A204.1 (cell line): ENCODE measurements around the gene NBEA.
"Not testable (repeated sequence)": the region's sequence is repeated elsewhere in the genome, so short reads cannot be mapped to it uniquely, and the experiment has no call there.

Source experiments
- FAIRE-seq: peaks from 2 replicates; lab custom pipeline; 2012; peaks lifted over from hg19 to GRCh38; lab: Jason Lieb, UNC

Gene NBEA

DNA sequence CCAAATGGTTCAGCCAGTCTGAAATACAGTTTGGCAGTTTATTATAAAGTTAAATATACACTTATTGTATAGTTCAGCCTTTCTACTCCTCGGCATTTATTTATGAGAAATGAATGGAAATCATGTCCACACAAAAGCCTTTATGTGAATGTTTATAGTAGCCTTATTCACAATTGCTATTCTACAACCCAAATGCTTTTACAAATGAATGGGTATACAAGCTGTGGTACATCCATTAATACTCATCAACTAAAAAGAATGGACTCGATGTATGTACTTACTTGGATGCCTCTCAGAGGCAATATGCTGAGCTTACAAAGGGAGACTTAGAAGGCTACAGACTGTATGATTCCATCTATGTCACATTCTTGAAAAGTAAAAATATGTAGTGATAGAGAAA lies 150.7 kb downstream of the NBEA start:
- no peak for FAIRE-seq

- FAIRE-seq = no peak
Measured at GRCh38 chr13:35093356-35093755, 151.3 kb downstream of the NBEA start.

- not testable (repeated sequence) for FAIRE-seq
Measured at GRCh38 chr13:35106771-35107170, 164.7 kb downstream of the NBEA start.

DNA sequence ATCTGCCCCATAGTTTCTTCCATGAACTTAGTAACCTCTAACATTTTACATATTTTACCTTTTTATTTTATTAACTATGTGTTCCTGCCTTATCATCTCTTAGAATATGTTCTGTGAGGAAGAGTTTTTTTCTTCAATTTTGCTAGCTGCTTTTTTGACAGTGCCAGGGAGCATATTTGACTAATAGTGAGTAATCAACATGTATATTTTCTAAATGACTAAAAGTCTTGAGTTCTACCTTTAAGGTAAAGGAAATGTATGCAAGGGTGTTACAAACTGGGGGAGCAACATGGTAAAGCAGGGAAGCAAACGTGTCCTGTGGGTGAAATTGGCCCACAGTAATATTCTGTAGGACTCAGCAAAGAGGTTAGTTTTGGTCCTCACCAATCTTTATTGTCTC lies 165.5 kb downstream of the NBEA start:
- no peak for FAIRE-seq

GRCh38 chr13:35113612-35114011 lies 171.5 kb downstream of the NBEA start:
- FAIRE-seq = not testable (repeated sequence)

GRCh38 chr13:35127466-35127865 lies 185.4 kb downstream of the NBEA start:
- FAIRE-seq = peak; percentile 25

DNA sequence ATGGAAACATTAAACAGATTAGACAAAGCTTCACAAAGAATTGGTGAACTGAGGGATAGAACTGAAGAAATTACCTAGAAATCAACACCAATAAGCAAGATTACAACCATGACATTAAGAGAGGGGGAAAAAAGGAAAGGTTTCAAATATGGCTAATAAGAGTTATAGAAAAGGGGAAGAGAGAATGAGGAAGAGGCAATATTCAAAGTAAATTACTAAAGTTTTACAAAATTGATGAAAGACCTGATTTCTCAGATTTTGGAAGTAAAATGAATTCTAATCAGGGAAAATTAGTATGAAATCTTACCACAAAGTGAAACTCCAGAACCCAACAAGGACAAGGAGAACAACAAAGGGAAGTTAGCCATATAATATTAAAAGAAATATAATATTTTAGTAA lies 187.4 kb downstream of the NBEA start:
- no peak for FAIRE-seq

- FAIRE-seq = no peak
Measured at GRCh38 chr13:35131471-35131870, 189.4 kb downstream of the NBEA start.

DNA sequence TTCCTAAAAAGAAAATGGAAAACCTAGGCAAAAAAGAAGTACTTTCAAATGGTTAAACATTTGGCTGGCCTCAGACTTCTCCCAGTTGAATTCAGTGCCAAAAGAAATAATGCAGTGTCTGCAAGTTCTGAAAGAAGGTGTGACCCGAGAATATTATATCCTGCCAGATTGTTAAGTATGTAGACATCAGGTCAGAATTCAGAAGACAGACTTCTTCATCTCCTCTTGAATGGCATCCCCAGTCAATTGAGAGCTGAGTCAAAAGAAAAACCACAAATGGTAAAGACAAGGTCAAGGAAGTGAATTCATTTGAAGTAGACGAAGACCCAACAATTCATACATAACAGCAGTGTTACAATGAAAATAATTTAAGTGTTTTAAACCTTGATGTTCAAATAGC lies 194.5 kb downstream of the NBEA start:
- no peak for FAIRE-seq

DNA sequence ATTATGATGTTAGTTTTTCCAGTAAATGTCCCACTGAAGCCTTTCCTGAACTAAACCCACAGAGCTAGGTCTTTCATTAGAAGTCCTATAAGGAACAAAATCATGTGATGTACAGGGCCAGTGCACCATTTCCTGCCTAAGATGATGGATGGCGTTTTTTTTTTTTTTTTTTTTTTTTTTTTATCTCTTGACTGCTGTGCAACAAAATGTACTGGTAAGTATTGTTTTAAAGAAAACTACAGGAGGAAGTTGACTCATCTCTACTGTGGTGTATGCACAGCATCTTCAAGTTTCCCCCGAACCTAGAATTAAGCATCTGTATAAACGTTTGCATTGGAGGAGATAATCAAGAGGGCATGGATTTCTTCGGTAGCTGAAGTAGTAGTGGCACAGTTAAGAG lies 197.5 kb downstream of the NBEA start:
- FAIRE-seq = no peak

- no peak for FAIRE-seq
Measured at GRCh38 chr13:35140321-35140720, 198.3 kb downstream of the NBEA start.

- FAIRE-seq = no peak
Measured at GRCh38 chr13:35140831-35141230, 198.8 kb downstream of the NBEA start.

DNA sequence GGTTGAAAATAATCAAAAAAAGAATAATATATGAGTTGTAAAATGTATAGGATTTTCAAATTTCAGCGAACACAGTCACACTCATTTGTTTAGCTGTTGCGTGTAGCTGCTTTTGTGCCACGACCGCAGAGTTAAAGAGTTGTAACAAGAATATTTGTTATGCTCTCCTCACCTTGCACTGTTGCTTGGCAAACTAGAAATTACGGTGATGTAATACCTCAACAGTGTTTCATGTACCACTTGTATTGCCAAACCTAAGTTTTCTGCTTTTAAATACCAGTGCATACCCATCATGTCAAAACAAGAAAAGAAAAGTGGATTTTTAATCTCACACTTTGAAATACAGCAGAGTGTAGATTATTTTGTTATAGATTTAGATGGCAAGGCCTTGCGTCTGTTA lies 201.1 kb downstream of the NBEA start:
- FAIRE-seq = no peak

DNA sequence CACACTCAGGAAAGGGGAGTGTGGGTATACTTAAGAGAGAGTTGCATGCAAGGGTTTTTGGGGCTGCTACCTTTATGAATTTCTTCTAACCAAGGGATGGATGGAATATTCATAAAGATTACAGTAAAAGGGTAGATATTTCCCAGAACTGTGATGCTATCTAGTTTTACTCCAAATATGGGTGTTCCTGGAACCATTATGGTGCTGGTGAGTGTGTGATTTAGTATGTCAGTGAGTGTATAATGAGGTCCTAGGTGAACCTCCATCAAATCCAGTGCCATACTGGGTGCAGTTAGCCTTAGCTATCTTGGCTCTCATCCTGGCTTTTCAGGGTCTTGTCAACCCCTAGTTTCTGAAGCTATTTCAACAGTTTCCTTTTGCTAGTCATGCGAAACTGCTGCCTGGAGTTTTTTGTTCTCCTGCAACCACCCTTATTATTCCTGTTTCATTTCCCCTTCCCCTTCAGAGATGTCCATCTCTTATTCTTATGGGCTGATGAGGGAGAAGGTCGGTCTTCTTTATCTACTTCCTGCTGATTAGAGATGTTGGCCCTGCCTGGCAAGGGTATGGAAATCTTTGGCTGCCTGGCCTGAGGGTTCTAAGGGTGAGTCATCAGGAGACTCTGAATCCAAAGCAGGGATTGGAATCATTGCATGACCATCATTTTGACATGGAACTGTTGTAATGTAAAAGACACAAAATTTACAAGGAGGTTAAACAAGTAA lies 202.3 kb downstream of the NBEA start:
- FAIRE-seq = no peak

- FAIRE-seq = no peak
Measured at GRCh38 chr13:35146686-35147085, 204.6 kb downstream of the NBEA start.

DNA sequence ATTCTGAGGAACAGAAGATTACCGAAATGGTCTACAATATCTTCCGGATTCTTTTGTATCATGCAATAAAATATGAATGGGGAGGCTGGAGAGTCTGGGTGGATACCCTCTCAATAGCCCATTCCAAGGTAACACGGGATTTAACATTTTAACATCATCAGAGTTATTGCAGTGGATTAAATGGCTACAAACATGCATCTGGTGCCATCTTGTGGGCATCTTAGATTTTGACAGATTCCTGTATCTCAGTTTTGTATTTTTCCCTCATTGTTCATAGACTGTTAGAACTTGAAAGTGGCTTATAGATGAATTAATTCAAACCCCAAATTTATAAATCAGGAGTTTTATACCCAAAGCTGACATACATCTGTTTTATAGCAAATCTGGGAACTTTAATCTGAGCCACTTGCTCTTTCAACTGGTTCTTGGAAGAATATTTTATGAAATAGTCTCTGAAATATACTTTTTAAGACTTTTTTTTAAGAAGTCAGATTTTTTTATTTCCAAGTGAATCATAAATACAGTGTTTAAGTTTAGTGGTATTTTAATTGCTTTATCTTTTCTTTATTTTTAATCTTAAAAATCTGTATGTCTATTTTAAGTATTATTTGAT lies 215.2 kb downstream of the NBEA start:
- FAIRE-seq = peak; percentile 98

DNA sequence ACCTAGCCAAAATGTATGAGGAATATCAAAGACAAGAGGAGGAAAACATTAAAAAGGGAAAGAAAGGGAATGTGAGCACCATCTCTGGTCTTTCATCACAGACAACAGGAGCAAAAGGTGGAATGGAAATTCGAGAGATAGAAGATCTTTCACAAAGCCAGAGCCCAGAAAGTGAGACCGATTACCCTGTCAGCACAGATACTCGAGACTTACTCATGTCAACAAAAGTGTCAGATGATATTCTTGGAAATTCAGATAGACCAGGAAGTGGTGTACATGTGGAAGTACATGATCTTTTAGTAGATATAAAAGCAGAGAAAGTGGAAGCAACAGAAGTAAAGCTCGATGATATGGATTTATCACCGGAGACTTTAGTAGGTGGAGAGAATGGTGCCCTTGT lies 217.0 kb downstream of the NBEA start:
- no peak for FAIRE-seq

GRCh38 chr13:35160896-35161295 lies 218.8 kb downstream of the NBEA start:
- FAIRE-seq = no peak

- FAIRE-seq = no peak
Measured at GRCh38 chr13:35162420-35162819, 220.3 kb downstream of the NBEA start.

GRCh38 chr13:35163674-35164073 lies 221.6 kb downstream of the NBEA start:
- no peak for FAIRE-seq

DNA sequence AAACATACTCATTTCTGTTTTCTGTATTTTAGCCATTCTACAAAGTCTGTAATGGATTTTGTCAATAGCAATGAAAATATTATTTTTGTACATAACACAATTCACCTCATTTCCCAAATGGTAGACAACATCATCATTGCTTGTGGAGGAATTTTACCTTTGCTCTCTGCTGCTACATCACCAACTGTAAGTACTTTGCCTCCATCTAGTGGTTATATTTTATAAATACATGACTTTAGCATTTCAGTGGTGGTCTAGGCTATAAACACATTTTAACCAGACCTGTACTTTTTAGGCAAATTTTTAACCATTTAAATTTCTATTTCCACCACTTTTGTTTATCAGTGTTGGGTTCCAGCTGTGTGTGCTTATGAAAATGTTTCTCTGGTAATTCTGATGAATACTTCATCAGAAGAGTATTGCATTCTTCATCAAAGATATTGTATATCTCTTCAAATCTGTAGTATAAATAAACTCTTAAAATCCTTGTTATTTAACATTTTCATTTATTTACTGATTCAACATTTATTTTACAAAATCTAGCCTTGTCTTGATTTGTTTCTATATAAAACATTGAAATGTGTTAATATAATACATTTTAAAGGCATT lies 222.4 kb downstream of the NBEA start:
- FAIRE-seq = peak; percentile 97

- FAIRE-seq = no peak
Measured at GRCh38 chr13:35165205-35165604, 223.1 kb downstream of the NBEA start.

- FAIRE-seq = no peak
Measured at GRCh38 chr13:35179494-35179893, 237.4 kb downstream of the NBEA start.
